ENCODE results near the gene RRAD. TPM values are rescaled to one million over a fixed set of nuclear protein-coding genes. Genes with fewer than 3 reads are reported as not detected.

The RRAD gene
- total RNA-seq, 1 donor from 2014 or later = 12.1 TPM

DNA sequence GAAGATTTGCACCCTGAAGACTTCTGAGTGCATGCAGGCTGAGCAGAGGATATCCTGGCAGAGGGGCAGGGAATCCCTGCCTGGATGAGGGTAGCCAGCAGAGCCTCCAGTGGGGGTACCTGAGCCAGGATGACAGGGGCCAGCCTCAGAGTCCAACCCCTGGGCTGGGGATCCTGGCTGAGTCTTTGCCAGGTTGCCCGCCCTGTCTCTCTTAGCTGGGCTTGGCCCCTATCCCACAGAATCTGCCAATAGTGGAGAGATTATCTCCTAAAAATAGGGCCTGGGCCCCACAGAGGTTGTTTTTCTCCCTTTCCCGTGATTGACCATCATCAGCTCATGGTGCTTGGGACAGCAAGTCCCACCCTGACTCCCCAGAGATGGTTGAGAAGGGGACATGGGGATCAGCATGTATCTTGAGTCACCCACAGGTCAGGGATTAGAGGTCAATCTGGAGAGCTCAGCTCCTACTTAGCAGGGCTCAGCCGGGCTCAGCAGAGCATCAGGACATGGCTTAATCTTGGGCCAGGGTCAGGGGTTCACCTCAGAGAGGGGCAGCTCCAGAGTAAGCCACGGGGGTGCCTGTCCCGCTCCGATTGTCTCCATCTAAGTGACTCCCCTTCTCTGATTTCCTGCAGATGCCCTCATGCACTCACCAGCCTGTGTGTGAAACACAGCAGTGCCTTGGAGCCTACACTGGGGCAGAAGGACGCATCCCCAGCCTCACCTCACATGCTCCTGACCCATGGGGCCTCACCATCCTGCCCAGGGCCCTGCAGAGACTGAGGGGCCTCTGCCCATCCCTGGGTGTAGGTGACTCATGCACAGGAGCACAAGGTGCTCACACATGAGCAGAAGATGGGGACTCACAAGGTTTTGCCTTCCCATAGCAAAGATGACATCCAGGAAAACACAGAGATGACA lies 18.2 kb downstream of the RRAD start:
- H3K4me3 Mint-ChIP-seq (ENCODE audit: unreplicated experiment) = no peak overlapping the region
- Histone ChIP-seq H3K9me3 (ENCODE audit: insufficient read depth, low read depth, low read length) (no peaks in the 10 kb centered on the region), H3K9ac (ENCODE audit: low read length) (no peak overlapping the region), H3K79me2 (ENCODE audit: insufficient read depth, low read length) (no peaks in the 10 kb centered on the region), H4K20me1 (ENCODE audit: insufficient read depth, low read length) (no peaks in the 10 kb centered on the region), H3K4me2 (ENCODE audit: low read length) (no peak overlapping the region), H2AFZ (ENCODE audit: low read depth, low read length) (no peak overlapping the region), H3K27me3 (ENCODE audit: insufficient read depth, low read length) (peaks cover 11% of the 10 kb centered on the region), H3K4me1 (ENCODE audit: insufficient read depth, low read length) (no peaks in the 10 kb centered on the region), H3K4me3 (ENCODE audit: insufficient read depth, low read depth, low read length) (no peak overlapping the region), H3K27ac (ENCODE audit: low read depth, low read length) (no peak overlapping the region), H3K36me3 (ENCODE audit: insufficient read depth, low read length) (no peaks in the 10 kb centered on the region)
- peaks cover 35% of the 10 kb centered on the region for H3K27me3 Mint-ChIP-seq (ENCODE audit: low read depth, unreplicated experiment)
- DNase-seq (ENCODE audit: low read depth) = no peak
- H3K4me1 Mint-ChIP-seq (ENCODE audit: low read depth, unreplicated experiment) = peaks cover 13% of the 10 kb centered on the region
- peaks cover 4% of the 10 kb centered on the region for H3K36me3 Mint-ChIP-seq (ENCODE audit: low read depth, unreplicated experiment)
- H3K9me3 Mint-ChIP-seq (ENCODE audit: unreplicated experiment) = peaks cover 6% of the 10 kb centered on the region
- H3K27ac Mint-ChIP-seq (ENCODE audit: unreplicated experiment) = no peak overlapping the region
- FAIRE-seq = no peak
- no peak for TF ChIP-seq CTCF (IDR thresholded peaks at IDR 0.05; ENCODE audit: insufficient read depth, low read depth, low read length)
- TF ChIP-seq EZH2 (IDR thresholded peaks at IDR 0.05; ENCODE audit: insufficient read depth, low read length) = no peak

- Mint-ChIP-seq H3K27me3 (ENCODE audit: low read depth, unreplicated experiment) (peaks cover 33% of the 10 kb centered on the region), H3K27ac (ENCODE audit: unreplicated experiment) (no peak overlapping the region), H3K9me3 (ENCODE audit: unreplicated experiment) (peaks cover 6% of the 10 kb centered on the region), H3K4me3 (ENCODE audit: unreplicated experiment) (no peak overlapping the region), H3K36me3 (ENCODE audit: low read depth, unreplicated experiment) (peaks cover 4% of the 10 kb centered on the region), H3K4me1 (ENCODE audit: low read depth, unreplicated experiment) (peaks cover 16% of the 10 kb centered on the region)
- Histone ChIP-seq H3K9me3 (ENCODE audit: insufficient read depth, low read depth, low read length) (no peaks in the 10 kb centered on the region), H3K79me2 (ENCODE audit: insufficient read depth, low read length) (no peaks in the 10 kb centered on the region), H3K4me2 (ENCODE audit: low read length) (no peak overlapping the region), H3K9ac (ENCODE audit: low read length) (no peak overlapping the region), H2AFZ (ENCODE audit: low read depth, low read length) (no peak overlapping the region), H3K4me1 (ENCODE audit: insufficient read depth, low read length) (no peaks in the 10 kb centered on the region), H3K27ac (ENCODE audit: low read depth, low read length) (no peak overlapping the region), H3K36me3 (ENCODE audit: insufficient read depth, low read length) (no peaks in the 10 kb centered on the region), H3K27me3 (ENCODE audit: insufficient read depth, low read length) (peaks cover 11% of the 10 kb centered on the region), H4K20me1 (ENCODE audit: insufficient read depth, low read length) (no peaks in the 10 kb centered on the region), H3K4me3 (ENCODE audit: insufficient read depth, low read depth, low read length) (no peak overlapping the region)
- no peak for TF ChIP-seq EZH2 (IDR thresholded peaks at IDR 0.05; ENCODE audit: insufficient read depth, low read length)
- TF ChIP-seq CTCF (IDR thresholded peaks at IDR 0.05; ENCODE audit: insufficient read depth, low read depth, low read length) = no peak
- no peak for DNase-seq (ENCODE audit: low read depth)
- FAIRE-seq = no peak
Measured at GRCh38 chr16:66905633-66906539, 19.4 kb downstream of the RRAD start.

Measured in astrocyte (in vitro differentiated cells and primary cell).